ENCODE data around the gene ENTHD1. TPM values are rescaled to one million over a fixed set of nuclear protein-coding genes. Genes with fewer than 3 reads are reported as not detected.

The ENTHD1 gene
- total RNA-seq, 1 experiment from 2014 or later, result not detected

DNA sequence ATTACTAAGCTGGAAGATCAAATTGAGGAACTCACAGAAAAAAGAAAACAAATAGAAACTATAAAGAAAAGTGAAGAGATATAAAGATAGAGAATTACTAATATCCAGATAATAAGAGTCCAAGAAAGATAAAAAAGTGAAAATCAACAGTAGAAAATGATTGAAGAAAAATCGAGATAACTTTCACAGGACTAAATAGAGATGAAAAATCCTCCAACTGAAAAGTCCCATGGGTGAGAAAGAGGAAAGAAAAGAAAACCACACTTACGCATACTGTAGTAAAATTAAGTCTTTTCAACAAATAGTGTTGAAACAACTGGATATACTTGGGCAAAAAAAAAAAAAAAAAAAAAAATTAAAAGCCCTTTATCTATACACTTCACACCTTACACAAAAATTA lies 60.0 kb downstream of the ENTHD1 start:
- DNase-seq, result no peak
- no peak for TF ChIP-seq CTCF (IDR thresholded peaks at IDR 0.05; ENCODE audit: insufficient read depth in 1 of 2, low read depth in 1 of 2, low read length in 1 of 2, severe bottlenecking in 1 of 2, unreplicated experiment in 1 of 2)
- ChIA-PET POLR2A (interaction anchor here (0.5 kb wide), 1 partner anchor 676 kb away, joined by 4 read pairs; no protein-coding TSS in a partner anchor), CTCF (no interaction called here)
- Histone ChIP-seq H3K4me3 (ENCODE audit: low read depth, low read length) (no peak overlapping the region), H3K9me3 (no peaks in the 10 kb centered on the region), H3K27me3 (replicated peaks; ENCODE audit: control insufficient read depth, insufficient read depth, low read length) (no peaks in the 10 kb centered on the region), H3K4me1 (no peaks in the 10 kb centered on the region), H3K36me3 (ENCODE audit: control insufficient read depth, insufficient read depth, low read length) (no peaks in the 10 kb centered on the region)
- Mint-ChIP-seq H3K9me3 (ENCODE audit: unreplicated experiment) (no peaks in the 10 kb centered on the region), H3K4me3 (ENCODE audit: unreplicated experiment) (no peak overlapping the region), H3K36me3 (ENCODE audit: insufficient read depth, unreplicated experiment) (no peaks in the 10 kb centered on the region), H3K4me1 (ENCODE audit: low read depth, unreplicated experiment) (no peaks in the 10 kb centered on the region), H3K27ac (ENCODE audit: unreplicated experiment) (no peak overlapping the region), H3K27me3 (ENCODE audit: insufficient read depth, unreplicated experiment) (peaks cover 27% of the 10 kb centered on the region)
- intact Hi-C loops (cut with micrococcal nuclease; ENCODE audit: unreplicated experiment), result no loop called here
- no TSS peak for BruUV-seq (replicated peaks)

DNA sequence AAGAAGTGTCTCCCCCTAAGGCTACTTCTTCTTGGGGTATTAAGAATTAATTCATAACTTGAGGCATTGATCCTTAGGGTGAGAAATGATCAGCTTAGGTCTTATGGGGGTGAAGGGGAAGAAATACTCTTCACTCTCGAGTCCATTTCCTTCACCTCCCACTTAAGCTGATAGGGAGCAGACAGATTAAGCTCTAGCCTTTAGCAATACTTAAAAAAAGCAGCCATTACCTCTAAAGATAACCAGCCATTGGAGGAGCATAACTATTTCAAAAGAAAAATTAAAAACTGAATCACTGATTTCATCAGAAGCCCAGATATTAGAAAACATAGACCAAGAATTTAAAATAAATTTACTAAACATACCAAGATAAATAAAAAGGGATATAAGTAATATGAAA lies 60.5 kb downstream of the ENTHD1 start:
- no peak for DNase-seq
- CTCF ChIA-PET, result no interaction called here
- no peaks in the 10 kb centered on the region for H3K9me3 Mint-ChIP-seq (ENCODE audit: unreplicated experiment)
- no peak for TF ChIP-seq CTCF (IDR thresholded peaks at IDR 0.05; ENCODE audit: insufficient read depth in 1 of 2, low read depth in 1 of 2, low read length in 1 of 2, severe bottlenecking in 1 of 2, unreplicated experiment in 1 of 2)
- no peaks in the 10 kb centered on the region for H3K27me3 ChIP-seq (replicated peaks; ENCODE audit: control insufficient read depth, insufficient read depth, low read length)
- no peak overlapping the region for H3K27ac Mint-ChIP-seq (ENCODE audit: unreplicated experiment)
- H3K4me3 Mint-ChIP-seq (ENCODE audit: unreplicated experiment), result no peak overlapping the region
- H3K36me3 ChIP-seq (ENCODE audit: control insufficient read depth, insufficient read depth, low read length), result no peaks in the 10 kb centered on the region
- no TSS peak for BruUV-seq (replicated peaks)
- intact Hi-C loops (cut with micrococcal nuclease; ENCODE audit: unreplicated experiment), result no loop called here
- H3K4me1 ChIP-seq, result no peaks in the 10 kb centered on the region
- POLR2A ChIA-PET, result no interaction called here
- H3K27me3 Mint-ChIP-seq (ENCODE audit: insufficient read depth, unreplicated experiment), result peaks cover 27% of the 10 kb centered on the region
- no peaks in the 10 kb centered on the region for H3K4me1 Mint-ChIP-seq (ENCODE audit: low read depth, unreplicated experiment)
- H3K9me3 ChIP-seq, result no peaks in the 10 kb centered on the region
- H3K36me3 Mint-ChIP-seq (ENCODE audit: insufficient read depth, unreplicated experiment), result no peaks in the 10 kb centered on the region
- no peak overlapping the region for H3K4me3 ChIP-seq (ENCODE audit: low read depth, low read length)

DNA sequence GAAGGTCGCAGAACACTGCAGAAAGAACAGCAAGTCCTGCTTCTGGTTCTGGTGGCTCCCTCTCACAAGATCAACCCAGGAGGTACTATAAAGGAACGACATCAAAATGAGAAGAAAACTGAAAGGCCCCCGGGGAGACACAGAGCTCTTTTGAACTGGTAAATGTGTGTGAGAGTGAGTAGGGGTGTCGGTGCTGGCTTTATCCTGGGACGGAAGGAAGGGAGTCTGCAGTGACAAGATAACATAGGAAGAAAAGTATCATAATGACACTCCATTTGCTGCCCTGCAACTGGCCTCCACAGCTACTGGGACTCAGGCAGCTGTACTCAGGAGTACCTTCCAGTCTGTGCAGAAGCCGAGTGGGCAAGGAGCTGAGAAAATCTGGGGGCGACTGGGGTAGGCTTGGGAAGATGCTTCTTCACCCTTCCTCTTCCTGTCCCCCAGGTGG lies 60.9 kb downstream of the ENTHD1 start:
- Histone ChIP-seq H3K27me3 (replicated peaks; ENCODE audit: control insufficient read depth, insufficient read depth, low read length) (no peaks in the 10 kb centered on the region), H3K4me3 (ENCODE audit: low read depth, low read length) (no peak overlapping the region), H3K9me3 (no peaks in the 10 kb centered on the region), H3K4me1 (no peaks in the 10 kb centered on the region), H3K36me3 (ENCODE audit: control insufficient read depth, insufficient read depth, low read length) (no peaks in the 10 kb centered on the region)
- ChIA-PET POLR2A (no interaction called here), CTCF (no interaction called here)
- no peak for DNase-seq
- Mint-ChIP-seq H3K4me3 (ENCODE audit: unreplicated experiment) (no peak overlapping the region), H3K9me3 (ENCODE audit: unreplicated experiment) (no peaks in the 10 kb centered on the region), H3K27ac (ENCODE audit: unreplicated experiment) (no peak overlapping the region), H3K27me3 (ENCODE audit: insufficient read depth, unreplicated experiment) (peaks cover 27% of the 10 kb centered on the region), H3K36me3 (ENCODE audit: insufficient read depth, unreplicated experiment) (no peaks in the 10 kb centered on the region), H3K4me1 (ENCODE audit: low read depth, unreplicated experiment) (no peaks in the 10 kb centered on the region)
- no peak for TF ChIP-seq CTCF (IDR thresholded peaks at IDR 0.05; ENCODE audit: insufficient read depth in 1 of 2, low read depth in 1 of 2, low read length in 1 of 2, severe bottlenecking in 1 of 2, unreplicated experiment in 1 of 2)
- BruUV-seq (replicated peaks), result no TSS peak
- intact Hi-C loops (cut with micrococcal nuclease; ENCODE audit: unreplicated experiment), result no loop called here

All from Caco-2 (cell line).